Duodenal mucosa (tissue), 2 donors: Measurements from ENCODE around the gene GRIK4.

ENCODE experiments used
- H3K27ac ChIP-seq: one replicate; pipeline ENCODE4 v1.7.0; 2013; ENCODE audit warnings: low read depth, low read length
- H3K27me3 ChIP-seq, 2 donors: one replicate each; pipeline ENCODE4 v1.7.0; 2013; ENCODE audit warnings: low read length in 2 of 2, control low read depth in 1 of 2; ENCODE audit not compliant: insufficient read depth in 2 of 2, control insufficient read depth in 1 of 2
- H3K36me3 ChIP-seq, 2 donors: one replicate each; pipeline ENCODE4 v1.7.0; 2013; ENCODE audit warnings: low read length in 2 of 2, control low read depth in 1 of 2; ENCODE audit not compliant: insufficient read depth in 2 of 2, control insufficient read depth in 1 of 2
- H3K4me1 ChIP-seq, 2 donors: one replicate each; pipeline ENCODE4 v1.7.0; 2013; ENCODE audit warnings: low read length in 2 of 2, control low read depth in 1 of 2; ENCODE audit not compliant: insufficient read depth in 2 of 2, control insufficient read depth in 1 of 2
- H3K4me3 ChIP-seq, 2 donors: one replicate each; pipeline ENCODE4 v1.7.0; 2013; ENCODE audit warnings: low read length in 2 of 2, low read depth in 1 of 2
- H3K9ac ChIP-seq, 2 donors: one replicate each; pipeline ENCODE4 v1.7.0; 2013; ENCODE audit warnings: low read length in 2 of 2, low read depth in 1 of 2
- H3K9me3 ChIP-seq, 2 donors: one replicate each; pipeline ENCODE4 v1.7.0; 2013; ENCODE audit warnings: low read length in 2 of 2, control low read depth in 1 of 2; ENCODE audit not compliant: control insufficient read depth in 1 of 2

The GRIK4 gene

GRCh38 chr11:120709808-120710207 lies 198.3 kb downstream of the GRIK4 start:
- Histone ChIP-seq H3K9ac (no peak overlapping the region), H3K4me1 (peaks cover 4 to 7% of the 10 kb centered on the region in 2 donors), H3K27me3 (no peaks in the 10 kb centered on the region), H3K4me3 (no peak overlapping the region), H3K36me3 (no peaks in the 10 kb centered on the region), H3K9me3 (peaks cover 0 to 7% of the 10 kb centered on the region in 2 donors), H3K27ac (no peak overlapping the region)

- Histone ChIP-seq H3K9ac (no peak overlapping the region), H3K27me3 (no peaks in the 10 kb centered on the region), H3K9me3 (peaks cover 0 to 7% of the 10 kb centered on the region in 2 donors), H3K36me3 (no peaks in the 10 kb centered on the region), H3K4me1 (peaks cover 7 to 11% of the 10 kb centered on the region in 2 donors), H3K27ac (no peak overlapping the region), H3K4me3 (no peak overlapping the region)
Observed at GRCh38 chr11:120710354-120711131, 199.0 kb downstream of the GRIK4 start.

- no peak overlapping the region for H3K27ac ChIP-seq
- no peak overlapping the region for H3K9ac ChIP-seq
- no peaks in the 10 kb centered on the region for H3K36me3 ChIP-seq
- peaks cover 0 to 7% of the 10 kb centered on the region in 2 donors for H3K9me3 ChIP-seq
- H3K27me3 ChIP-seq, result no peaks in the 10 kb centered on the region
- H3K4me1 ChIP-seq, result peaks cover 7 to 11% of the 10 kb centered on the region in 2 donors
- H3K4me3 ChIP-seq, result no peak overlapping the region
Observed at GRCh38 chr11:120712014-120712413, 200.5 kb downstream of the GRIK4 start.

- H3K4me1 ChIP-seq, result peaks cover 7 to 11% of the 10 kb centered on the region in 2 donors
- H3K4me3 ChIP-seq, result no peak overlapping the region
- no peak overlapping the region for H3K27ac ChIP-seq
- H3K36me3 ChIP-seq, result no peaks in the 10 kb centered on the region
- no peaks in the 10 kb centered on the region for H3K27me3 ChIP-seq
- no peaks in the 10 kb centered on the region for H3K9me3 ChIP-seq
- H3K9ac ChIP-seq, result no peak overlapping the region
Observed at GRCh38 chr11:120712881-120713280, 201.3 kb downstream of the GRIK4 start.

- H3K27ac ChIP-seq, result no peak overlapping the region
- no peaks in the 10 kb centered on the region for H3K36me3 ChIP-seq
- no peak overlapping the region for H3K4me3 ChIP-seq
- H3K27me3 ChIP-seq, result no peaks in the 10 kb centered on the region
- H3K4me1 ChIP-seq, result peaks cover 7 to 11% of the 10 kb centered on the region in 2 donors
- H3K9me3 ChIP-seq, result no peaks in the 10 kb centered on the region
- H3K9ac ChIP-seq, result no peak overlapping the region
Observed at GRCh38 chr11:120713296-120713695, 201.7 kb downstream of the GRIK4 start.

- no peak overlapping the region for H3K9ac ChIP-seq
- H3K27ac ChIP-seq, result no peak overlapping the region
- no peaks in the 10 kb centered on the region for H3K36me3 ChIP-seq
- H3K9me3 ChIP-seq, result no peaks in the 10 kb centered on the region
- H3K4me3 ChIP-seq, result no peak overlapping the region
- peaks cover 0 to 3% of the 10 kb centered on the region in 2 donors for H3K27me3 ChIP-seq
- peaks cover 7 to 8% of the 10 kb centered on the region in 2 donors for H3K4me1 ChIP-seq
Observed at GRCh38 chr11:120714438-120714837, 202.9 kb downstream of the GRIK4 start.

GRCh38 chr11:120715239-120715638 lies 203.7 kb downstream of the GRIK4 start:
- no peak overlapping the region for H3K9ac ChIP-seq

GRCh38 chr11:120717042-120717441 lies 205.5 kb downstream of the GRIK4 start:
- H3K27ac ChIP-seq, result no peak overlapping the region
- H3K4me1 ChIP-seq, result peaks cover 0 to 8% of the 10 kb centered on the region in 2 donors
- H3K36me3 ChIP-seq, result no peaks in the 10 kb centered on the region
- H3K4me3 ChIP-seq, result no peak overlapping the region
- H3K9me3 ChIP-seq, result no peaks in the 10 kb centered on the region
- no peak overlapping the region for H3K9ac ChIP-seq
- peaks cover 0 to 3% of the 10 kb centered on the region in 2 donors for H3K27me3 ChIP-seq

More at GRCh38 chr11:120715239-120715638, 203.7 kb downstream of the GRIK4 start:
- Histone ChIP-seq H3K9me3 (no peaks in the 10 kb centered on the region), H3K4me3 (peak overlapping the region; percentile 39 to 57), H3K4me1 (peaks cover 7 to 8% of the 10 kb centered on the region in 2 donors), H3K27ac (no peak overlapping the region), H3K36me3 (no peaks in the 10 kb centered on the region), H3K27me3 (peaks cover 0 to 3% of the 10 kb centered on the region in 2 donors)

- Histone ChIP-seq H3K4me3 (no peak overlapping the region), H3K4me1 (peaks cover 0 to 8% of the 10 kb centered on the region in 2 donors), H3K27me3 (peaks cover 0 to 3% of the 10 kb centered on the region in 2 donors), H3K9ac (no peak overlapping the region), H3K9me3 (no peaks in the 10 kb centered on the region), H3K27ac (no peak overlapping the region), H3K36me3 (no peaks in the 10 kb centered on the region)
Observed at GRCh38 chr11:120717623-120718022, 206.1 kb downstream of the GRIK4 start.

GRCh38 chr11:120718171-120718570 lies 206.6 kb downstream of the GRIK4 start:
- H3K4me1 ChIP-seq, result peaks cover 0 to 8% of the 10 kb centered on the region in 2 donors
- H3K27ac ChIP-seq, result no peak overlapping the region
- H3K27me3 ChIP-seq, result peaks cover 0 to 3% of the 10 kb centered on the region in 2 donors
- no peak overlapping the region for H3K9ac ChIP-seq
- H3K4me3 ChIP-seq, result no peak overlapping the region
- no peaks in the 10 kb centered on the region for H3K9me3 ChIP-seq
- no peaks in the 10 kb centered on the region for H3K36me3 ChIP-seq
